ENCODE data around the gene ITPR2. TPM values are rescaled to one million over a fixed set of nuclear protein-coding genes. Genes with fewer than 3 reads are reported as not detected.
"Not testable (repeated sequence)": the region's sequence is repeated elsewhere in the genome, so short reads cannot be mapped to it uniquely, and the experiment has no call there.

ITPR2 gene
- total RNA-seq, 2 experiments from 2014 or later: 25.6 to 44.7 TPM

DNA sequence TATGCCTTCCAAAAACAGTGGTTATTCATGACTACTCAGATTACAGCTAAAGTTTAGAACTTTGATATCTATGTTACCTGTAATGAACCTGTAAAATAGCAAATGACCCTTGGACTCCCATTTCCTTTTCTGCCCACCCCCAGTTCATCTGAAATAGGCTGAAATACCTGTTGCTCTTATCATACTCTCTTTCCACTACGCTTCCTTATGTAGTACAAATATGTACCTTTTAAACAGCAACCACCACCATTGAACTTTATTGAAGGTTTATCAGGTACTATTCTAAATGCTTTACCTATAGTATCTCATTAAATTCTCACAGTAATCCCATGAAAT is 398.0 kb downstream of the ITPR2 start:
- TF ChIP-seq, protein P1, sequence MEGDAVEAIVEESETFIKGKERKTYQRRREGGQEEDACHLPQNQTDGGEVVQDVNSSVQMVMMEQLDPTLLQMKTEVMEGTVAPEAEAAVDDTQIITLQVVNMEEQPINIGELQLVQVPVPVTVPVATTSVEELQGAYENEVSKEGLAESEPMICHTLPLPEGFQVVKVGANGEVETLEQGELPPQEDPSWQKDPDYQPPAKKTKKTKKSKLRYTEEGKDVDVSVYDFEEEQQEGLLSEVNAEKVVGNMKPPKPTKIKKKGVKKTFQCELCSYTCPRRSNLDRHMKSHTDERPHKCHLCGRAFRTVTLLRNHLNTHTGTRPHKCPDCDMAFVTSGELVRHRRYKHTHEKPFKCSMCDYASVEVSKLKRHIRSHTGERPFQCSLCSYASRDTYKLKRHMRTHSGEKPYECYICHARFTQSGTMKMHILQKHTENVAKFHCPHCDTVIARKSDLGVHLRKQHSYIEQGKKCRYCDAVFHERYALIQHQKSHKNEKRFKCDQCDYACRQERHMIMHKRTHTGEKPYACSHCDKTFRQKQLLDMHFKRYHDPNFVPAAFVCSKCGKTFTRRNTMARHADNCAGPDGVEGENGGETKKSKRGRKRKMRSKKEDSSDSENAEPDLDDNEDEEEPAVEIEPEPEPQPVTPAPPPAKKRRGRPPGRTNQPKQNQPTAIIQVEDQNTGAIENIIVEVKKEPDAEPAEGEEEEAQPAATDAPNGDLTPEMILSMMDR (conservative IDR thresholded peaks at IDR 0.05; ENCODE audit: low read length): no peak
- TF ChIP-seq EZH2phosphoT487 (IDR thresholded peaks at IDR 0.05; ENCODE audit: borderline replicate concordance, low read depth, low read length): no peak
- H4K20me1 ChIP-seq (ENCODE audit: insufficient read depth, low read length): no peaks in the 10 kb centered on the region
- intact Hi-C loops (cut with micrococcal nuclease; ENCODE audit: unreplicated experiment): loop anchor here (2.0 to 10.0 kb wide), 3 partner anchors 90 to 310 kb away; partner anchors contain the start of gene BHLHE41
- H2AFZ ChIP-seq (ENCODE audit: low read length): no peak overlapping the region
- H3K4me3 ChIP-seq (ENCODE audit: low read depth, low read length, poor library complexity, severe bottlenecking): no peak overlapping the region
- H3K27ac ChIP-seq (ENCODE audit: low read depth, low read length, poor library complexity, severe bottlenecking): no peak overlapping the region
- no peaks in the 10 kb centered on the region for H3K4me1 ChIP-seq (ENCODE audit: insufficient read depth, low read length, poor library complexity, severe bottlenecking)
- H3K9me2 ChIP-seq (ENCODE audit: insufficient read depth, low read length): no peaks in the 10 kb centered on the region
- CTCF ChIA-PET (ENCODE audit: unreplicated experiment): no interaction called here
- no peaks in the 10 kb centered on the region for H3K9me3 ChIP-seq (ENCODE audit: low read length)
- POLR2A ChIA-PET: no interaction called here
- DNase-seq (ENCODE audit: low spot score): no peak
- no peak overlapping the region for H3K4me2 ChIP-seq (ENCODE audit: low read length)
- BruUV-seq (replicated peaks): no TSS peak
- no peaks in the 10 kb centered on the region for H3K36me3 ChIP-seq (ENCODE audit: insufficient read depth, low read length)
- H3K79me2 ChIP-seq (ENCODE audit: insufficient read depth, low read depth, low read length): no peaks in the 10 kb centered on the region

DNA sequence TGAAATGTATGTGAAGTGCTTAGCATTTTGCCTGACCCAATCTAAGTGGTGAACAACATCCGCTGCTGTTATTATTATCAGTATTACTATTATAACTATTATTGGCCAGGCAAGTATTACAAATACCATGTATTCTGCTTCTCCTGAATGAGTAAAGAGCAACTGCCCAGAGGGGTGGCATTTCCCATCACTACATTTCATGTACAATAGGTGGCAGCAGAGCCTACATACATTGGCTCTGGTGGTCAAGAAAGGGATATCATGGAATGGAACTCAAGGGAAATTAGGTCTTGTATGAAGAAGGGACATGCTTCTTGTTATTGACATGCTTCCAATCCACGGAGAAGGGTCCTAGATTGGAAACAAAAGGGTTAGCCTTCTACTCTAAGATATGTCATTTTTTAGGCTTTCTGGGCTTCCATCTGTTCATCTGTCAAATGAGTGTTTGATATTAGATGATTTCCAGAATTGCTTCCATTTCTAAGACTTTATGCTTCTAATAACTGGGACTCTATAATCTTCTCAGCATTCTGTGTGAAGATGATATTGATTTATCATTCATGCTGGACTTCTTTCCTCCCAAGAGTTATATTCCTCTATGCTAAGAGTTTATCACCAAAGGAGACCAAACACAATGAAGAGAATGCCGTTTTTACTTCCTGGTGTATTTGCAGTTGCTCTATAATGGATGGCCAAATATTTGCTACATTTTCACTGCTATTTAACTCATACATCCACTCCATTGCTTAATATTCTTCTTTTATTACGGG is 398.5 kb downstream of the ITPR2 start:
- peak; percentile 70 for DNase-seq (ENCODE audit: low spot score)

DNA sequence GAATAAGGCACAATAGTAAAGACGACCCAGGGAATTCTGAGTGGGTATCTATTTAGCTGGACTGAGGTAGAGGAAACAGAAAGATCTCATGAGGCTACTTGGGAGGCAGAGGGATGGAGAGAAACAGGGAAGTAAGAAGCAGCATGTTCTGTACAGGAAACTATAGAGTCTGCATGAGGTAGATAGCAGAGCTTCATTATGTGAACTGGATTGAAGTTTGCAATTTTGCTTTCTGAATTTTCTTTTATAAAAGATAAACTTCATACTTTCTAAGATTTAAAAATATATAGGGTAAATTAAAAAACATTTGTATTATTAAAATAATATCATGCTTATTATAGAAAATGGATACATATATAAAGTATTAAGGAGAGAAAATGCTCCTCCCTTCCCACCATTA is 399.3 kb downstream of the ITPR2 start:
- H3K4me3 ChIP-seq (ENCODE audit: low read depth, low read length, poor library complexity, severe bottlenecking); H4K20me1 ChIP-seq (ENCODE audit: insufficient read depth, low read length); BruUV-seq (replicated peaks); H2AFZ ChIP-seq (ENCODE audit: low read length); H3K4me2 ChIP-seq (ENCODE audit: low read length); DNase-seq (ENCODE audit: low spot score); H3K9me2 ChIP-seq (ENCODE audit: insufficient read depth, low read length); H3K27ac ChIP-seq (ENCODE audit: low read depth, low read length, poor library complexity, severe bottlenecking); H3K36me3 ChIP-seq (ENCODE audit: insufficient read depth, low read length); H3K9me3 ChIP-seq (ENCODE audit: low read length); H3K4me1 ChIP-seq (ENCODE audit: insufficient read depth, low read length, poor library complexity, severe bottlenecking); H3K79me2 ChIP-seq (ENCODE audit: insufficient read depth, low read depth, low read length); POLR2A ChIA-PET: not testable (repeated sequence)
- intact Hi-C loops (cut with micrococcal nuclease; ENCODE audit: unreplicated experiment): loop anchor here (2.0 to 10.0 kb wide), 4 partner anchors 91 to 309 kb away; partner anchors contain the start of gene BHLHE41
- CTCF ChIA-PET (ENCODE audit: unreplicated experiment): interaction anchor here (1.6 kb wide), 1 partner anchor 181 kb away, joined by 3 read pairs; no protein-coding TSS in a partner anchor

More for the DNA sequence above, 398.5 kb downstream of the ITPR2 start:
- H3K36me3 ChIP-seq (ENCODE audit: insufficient read depth, low read length): no peaks in the 10 kb centered on the region
- no peak overlapping the region for H3K27ac ChIP-seq (ENCODE audit: low read depth, low read length, poor library complexity, severe bottlenecking)
- no peak overlapping the region for H3K4me3 ChIP-seq (ENCODE audit: low read depth, low read length, poor library complexity, severe bottlenecking)
- H4K20me1 ChIP-seq (ENCODE audit: insufficient read depth, low read length): no peaks in the 10 kb centered on the region
- H2AFZ ChIP-seq (ENCODE audit: low read length): no peak overlapping the region
- no peaks in the 10 kb centered on the region for H3K4me1 ChIP-seq (ENCODE audit: insufficient read depth, low read length, poor library complexity, severe bottlenecking)
- H3K9me2 ChIP-seq (ENCODE audit: insufficient read depth, low read length): no peaks in the 10 kb centered on the region
- BruUV-seq (replicated peaks): no TSS peak
- no peak overlapping the region for H3K4me2 ChIP-seq (ENCODE audit: low read length)
- ChIA-PET CTCF (ENCODE audit: unreplicated experiment) (no interaction called here), POLR2A (no interaction called here)
- intact Hi-C loops (cut with micrococcal nuclease; ENCODE audit: unreplicated experiment): loop anchor here (2.0 to 10.0 kb wide), 4 partner anchors 90 to 310 kb away; partner anchors contain the start of gene BHLHE41
- TF ChIP-seq EZH2phosphoT487 (IDR thresholded peaks at IDR 0.05; ENCODE audit: borderline replicate concordance, low read depth, low read length): no peak
- TF ChIP-seq, protein P1 (conservative IDR thresholded peaks at IDR 0.05; ENCODE audit: low read length): peak; percentile 92
- H3K79me2 ChIP-seq (ENCODE audit: insufficient read depth, low read depth, low read length): no peaks in the 10 kb centered on the region
- H3K9me3 ChIP-seq (ENCODE audit: low read length): no peaks in the 10 kb centered on the region
